Keratinocyte (primary cell): ENCODE data around the gene AQP11. TPM values are rescaled to one million over a fixed set of nuclear protein-coding genes. Genes with fewer than 3 reads are reported as not detected.

Experiments used
- DNase-seq: peaks from one replicate; pipeline ENCODE4 v3.0.0-alpha.2; 2011; ENCODE audit warnings: low read depth, missing footprints, low spot score
- FAIRE-seq: peaks from 2 replicates; lab custom pipeline; 2011; peaks lifted over from hg19 to GRCh38; lab: Jason Lieb, UNC
- H2AFZ ChIP-seq: 2 replicates; pipeline ENCODE4 v1.6.0; 2012; ENCODE audit warnings: low read length, control low read depth, inconsistent platforms; ENCODE audit not compliant: control insufficient read depth
- H3K27ac ChIP-seq: 2 replicates; pipeline ENCODE4 v1.5.1; 2011; ENCODE audit warnings: low read length; ENCODE audit not compliant: control insufficient read depth, insufficient read depth
- H3K27me3 ChIP-seq: 3 replicates; pipeline ENCODE4 v1.6.0; 2011; ENCODE audit warnings: low read length; ENCODE audit not compliant: control insufficient read depth, insufficient read depth; ENCODE audit errors: extremely low read depth
- H3K36me3 ChIP-seq, 2 experiments: 2 replicates in 1 of 2; 3 replicates in 1 of 2; pipeline ENCODE4 v1.5.1; 2011; ENCODE audit warnings: low read length in 2 of 2, mild to moderate bottlenecking in 1 of 2; ENCODE audit not compliant: control insufficient read depth in 2 of 2, insufficient read depth in 2 of 2; ENCODE audit errors: extremely low read depth in 1 of 2
- H3K4me1 ChIP-seq: 3 replicates; pipeline ENCODE4 v1.5.1; 2011; ENCODE audit warnings: low read length; ENCODE audit not compliant: control insufficient read depth, insufficient read depth; ENCODE audit errors: extremely low read depth
- H3K4me2 ChIP-seq: 3 replicates; pipeline ENCODE4 v1.6.0; 2011; ENCODE audit warnings: low read depth, low read length; ENCODE audit not compliant: control insufficient read depth, insufficient read depth; ENCODE audit errors: extremely low read depth
- H3K4me3 ChIP-seq, 3 experiments: fragments of 200-600 bp in 1 of 3; sonication (generic) in 1 of 3; 2 replicates in 2 of 3; 3 replicates in 1 of 3; pipeline ENCODE4 v1.5.1; 2011 to 2016; ENCODE audit warnings: low read length in 3 of 3, mild to moderate bottlenecking in 3 of 3, control low read depth in 2 of 3, inconsistent platforms in 1 of 3, low read depth in 1 of 3, mixed read lengths in 1 of 3, mixed run types in 1 of 3, moderate library complexity in 1 of 3; ENCODE audit not compliant: control insufficient read depth in 2 of 3, insufficient read depth in 2 of 3; ENCODE audit errors: extremely low read depth in 1 of 3
- H3K79me2 ChIP-seq: 2 replicates; pipeline ENCODE4 v1.6.0; 2012; ENCODE audit warnings: low read length; ENCODE audit not compliant: control insufficient read depth, insufficient read depth
- H3K9ac ChIP-seq: 3 replicates; pipeline ENCODE4 v1.6.0; 2011; ENCODE audit warnings: low read length; ENCODE audit not compliant: control insufficient read depth, insufficient read depth; ENCODE audit errors: extremely low read depth
- H3K9me1 ChIP-seq: 3 replicates; pipeline ENCODE4 v1.6.0; 2011; ENCODE audit warnings: low read length; ENCODE audit not compliant: control insufficient read depth, insufficient read depth; ENCODE audit errors: extremely low read depth
- H3K9me3 ChIP-seq: 2 replicates; pipeline ENCODE4 v1.5.1; 2012; ENCODE audit warnings: low read depth, low read length; ENCODE audit not compliant: control insufficient read depth
- H4K20me1 ChIP-seq: 3 replicates; pipeline ENCODE4 v1.6.0; 2011; ENCODE audit warnings: low read length; ENCODE audit not compliant: control insufficient read depth, insufficient read depth; ENCODE audit errors: extremely low read depth
- CTCF ChIP-seq, 3 experiments: IDR thresholded peaks in 1 of 3; conservative IDR thresholded peaks in 1 of 3; optimal IDR thresholded peaks in 1 of 3; 2 replicates in 2 of 3; 3 replicates in 1 of 3; pipeline versions ENCODE3 to v1.5.1; 2011; ENCODE audit warnings: low read length in 3 of 3, mild to moderate bottlenecking in 3 of 3, moderate library complexity in 2 of 3, control low read depth in 1 of 3, inconsistent platforms in 1 of 3; ENCODE audit not compliant: insufficient read depth in 2 of 3; ENCODE audit errors: extremely low read depth in 1 of 3
- EZH2 ChIP-seq: IDR thresholded peaks from one replicate; pipeline ENCODE4 v1.6.1; 2012; ENCODE audit warnings: inconsistent platforms, mild to moderate bottlenecking, low read length, moderate library complexity
- dilution Hi-C: fragments of 300-500 bp; cut with MboI; formaldehyde crosslinking; loops from one replicate; pipeline ENCODE4 v1.7.0; 2020; ENCODE audit warnings: low sequenced_read_pairs; ENCODE audit not compliant: extremely low pct_ligation_motif_present
- polyA plus RNA-seq, 5 experiments: library from polyadenylated mRNA; depleted of rRNA in 3 of 5; stranded (reverse) in 3 of 5; stranded (forward) in 1 of 5; unstranded in 1 of 5; fragments of >200 nt; gene quantifications; 1 replicate in 1 of 5; 2 replicates in 3 of 5; 3 replicates in 1 of 5; pipeline versions ENCODE4 v1.2.1 to v1.2.3, GENCODE V29; 2011 to 2012; ENCODE audit warnings: missing spikeins in 2 of 5, low read depth in 1 of 5, low replicate concordance in 1 of 5

The AQP11 gene
- polyA plus RNA-seq, 1 donor (not counting 4 experiments of a cell fraction or from before 2014, with no cell fraction given), result 0.16 TPM

- Histone ChIP-seq H3K36me3 (no peaks in the 10 kb centered on the region), H3K9me1 (no peaks in the 10 kb centered on the region), H3K4me3 (peak overlapping the region; percentile 39 to 80 (median 68)), H3K9ac (peak overlapping the region; percentile 66), H3K27ac (no peak overlapping the region), H2AFZ (peak overlapping the region; percentile 54), H3K4me2 (peak overlapping the region; percentile 94), H3K4me1 (peaks cover 15% of the 10 kb centered on the region), H3K27me3 (no peaks in the 10 kb centered on the region), H3K9me3 (no peaks in the 10 kb centered on the region), H4K20me1 (no peaks in the 10 kb centered on the region), H3K79me2 (no peaks in the 10 kb centered on the region)
- dilution Hi-C loops, result no loop called here
- no peak for DNase-seq
- no peak for FAIRE-seq
- TF ChIP-seq CTCF (optimal IDR thresholded peaks at IDR 0.05 in 1 of 3, IDR thresholded peaks at IDR 0.05 in 1 of 3, conservative IDR thresholded peaks at IDR 0.05 in 1 of 3; ENCODE audit: extremely low read depth in 1 of 3, insufficient read depth in 2 of 3, low read length in 3 of 3) (peak in 2 of 3 experiments; percentile 7 to 14), EZH2 (no peak)
These were observed 535 bp downstream of the AQP11 start for GRCh38 chr11:77590194-77590782.

- no peaks in the 10 kb centered on the region for H3K79me2 ChIP-seq
- no peak overlapping the region for H3K9ac ChIP-seq
- H3K36me3 ChIP-seq, result no peaks in the 10 kb centered on the region
- DNase-seq (no peak), FAIRE-seq (no peak)
- H3K27me3 ChIP-seq, result no peaks in the 10 kb centered on the region
- H3K4me3 ChIP-seq, result no peak overlapping the region
- no peaks in the 10 kb centered on the region for H3K9me1 ChIP-seq
- H3K9me3 ChIP-seq, result no peaks in the 10 kb centered on the region
- no peak for TF ChIP-seq EZH2
- TF ChIP-seq CTCF (optimal IDR thresholded peaks at IDR 0.05 in 1 of 3, IDR thresholded peaks at IDR 0.05 in 1 of 3, conservative IDR thresholded peaks at IDR 0.05 in 1 of 3; ENCODE audit: extremely low read depth in 1 of 3, insufficient read depth in 2 of 3, low read length in 3 of 3), result no peak
- dilution Hi-C loops, result no loop called here
- no peak overlapping the region for H3K4me2 ChIP-seq
- no peak overlapping the region for H2AFZ ChIP-seq
- H3K27ac ChIP-seq, result no peak overlapping the region
- peaks cover 15% of the 10 kb centered on the region for H3K4me1 ChIP-seq
- H4K20me1 ChIP-seq, result no peaks in the 10 kb centered on the region
These were observed 3.0 kb downstream of the AQP11 start for GRCh38 chr11:77592727-77593126.
